ENCODE results near the gene CYBA. TPM values are rescaled to one million over a fixed set of nuclear protein-coding genes. Genes with fewer than 3 reads are reported as not detected.

The CYBA gene
- polyA plus RNA-seq, 4 donors = 89.6 to 180 (median 148) TPM

DNA sequence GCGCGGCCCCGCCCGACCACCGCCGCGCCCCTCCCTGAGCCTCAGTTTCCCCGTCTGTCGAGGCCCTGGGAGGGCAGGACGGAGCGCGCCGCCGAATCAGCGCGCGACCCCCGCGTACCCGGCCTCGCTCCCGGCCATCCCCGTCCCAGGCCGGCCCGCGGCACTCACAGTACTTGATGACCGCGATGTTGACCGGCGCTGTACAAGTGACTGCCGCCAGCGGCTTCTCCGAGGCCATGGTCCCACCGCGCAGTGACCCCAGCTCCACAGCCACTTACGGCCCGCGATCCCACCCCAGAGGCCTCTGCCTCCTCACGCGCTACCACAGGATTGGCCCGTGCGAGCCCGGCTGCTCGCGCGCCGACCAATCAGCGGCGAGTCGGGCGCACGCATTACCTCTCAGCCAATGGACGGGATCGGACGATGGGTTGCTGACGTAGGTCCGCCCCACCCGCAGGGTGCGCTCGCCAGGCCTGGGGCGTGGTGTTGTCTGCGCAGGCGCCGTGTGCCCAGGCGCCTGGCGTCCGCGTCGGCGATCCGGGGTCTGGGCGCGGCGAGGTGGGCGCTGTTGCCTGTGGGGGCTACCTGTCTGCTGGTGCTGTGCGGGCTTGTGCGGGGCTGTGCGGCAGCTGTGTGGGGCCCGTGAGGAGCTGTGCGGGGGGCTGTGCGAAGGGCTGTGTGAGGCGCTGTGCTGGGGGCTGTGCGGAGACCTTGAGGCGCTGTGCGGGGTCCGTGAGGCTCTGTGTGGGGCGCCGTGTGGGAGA is 12.2 kb upstream of the CYBA start, which contains the start of gene MVD:
MVD (minus strand) TSS at position 249 of the 764 bp plus-strand sequence; CDS start at position 238, 11 bp downstream.
- DNase-seq (ENCODE audit: low read depth in 4 of 4, low spot score in 2 of 4) = peak; percentile 89 to 95 (median 93)

- DNase-seq (ENCODE audit: low read depth in 4 of 4, low spot score in 2 of 4) = no peak
Measured at GRCh38 chr16:88662222-88662842, 11.5 kb upstream of the CYBA start.

DNA sequence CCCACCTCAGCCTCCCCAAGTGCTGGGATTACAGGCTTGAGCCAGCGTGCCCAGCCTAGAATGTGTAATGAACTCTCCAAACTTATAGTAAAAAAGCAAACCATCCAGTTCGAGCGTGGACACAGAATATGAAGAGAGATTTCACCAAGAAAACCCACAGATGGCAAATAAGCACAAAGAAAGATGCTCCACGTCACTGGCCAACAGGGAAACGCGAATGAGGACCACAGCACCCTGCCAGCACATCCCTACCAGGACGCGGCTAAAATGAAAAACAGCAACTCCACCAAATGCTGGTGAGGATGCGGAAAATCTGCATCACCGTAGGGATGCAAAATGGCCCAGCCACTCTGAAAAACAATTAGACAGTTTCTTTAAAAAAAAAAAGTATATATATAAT is 10.6 kb upstream of the CYBA start:
- DNase-seq (ENCODE audit: low read depth in 4 of 4, low spot score in 2 of 4) = no peak

DNA sequence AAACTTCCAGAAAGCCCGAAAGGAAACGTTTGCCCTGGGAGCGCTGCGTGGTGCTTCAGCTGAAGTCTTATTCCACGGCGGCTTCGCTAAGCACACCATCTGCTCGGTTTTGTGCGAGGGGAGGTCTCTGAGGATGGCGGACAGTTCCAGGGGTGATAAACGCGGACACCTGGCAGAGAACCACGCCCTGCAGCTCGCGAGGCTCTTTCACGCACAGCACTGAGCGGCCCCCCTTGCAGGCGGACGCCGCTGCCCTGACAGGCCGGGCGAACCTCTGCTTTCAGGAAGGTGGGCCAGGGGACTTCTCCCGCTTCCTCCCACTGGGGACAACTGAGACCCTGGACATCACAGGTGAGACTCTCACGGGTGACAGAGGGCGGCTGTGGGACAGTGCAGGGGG is 8.3 kb upstream of the CYBA start:
- DNase-seq (ENCODE audit: low read depth in 4 of 4, low spot score in 2 of 4) = no peak

DNA sequence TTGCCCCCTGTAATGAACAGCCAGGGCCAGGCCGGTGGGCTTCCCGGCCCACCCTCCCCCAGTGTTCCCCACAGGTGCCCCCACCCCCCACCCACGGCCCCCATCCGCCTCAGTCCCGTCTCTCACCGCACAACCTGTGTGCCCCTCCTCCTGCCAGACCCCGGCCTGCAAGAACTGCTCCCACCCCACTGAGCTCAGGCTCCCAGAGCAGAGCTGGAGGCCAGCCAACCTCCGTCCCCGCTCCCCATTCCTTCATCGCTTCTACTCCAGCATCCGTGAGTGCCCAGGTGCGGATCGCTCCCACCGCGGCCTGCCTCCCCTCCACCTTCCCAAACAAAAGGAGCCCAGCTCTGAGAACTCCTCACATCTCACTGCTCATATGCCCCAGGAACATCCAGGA is 7.9 kb upstream of the CYBA start:
- no peak for DNase-seq (ENCODE audit: low read depth in 4 of 4, low spot score in 2 of 4)

DNA sequence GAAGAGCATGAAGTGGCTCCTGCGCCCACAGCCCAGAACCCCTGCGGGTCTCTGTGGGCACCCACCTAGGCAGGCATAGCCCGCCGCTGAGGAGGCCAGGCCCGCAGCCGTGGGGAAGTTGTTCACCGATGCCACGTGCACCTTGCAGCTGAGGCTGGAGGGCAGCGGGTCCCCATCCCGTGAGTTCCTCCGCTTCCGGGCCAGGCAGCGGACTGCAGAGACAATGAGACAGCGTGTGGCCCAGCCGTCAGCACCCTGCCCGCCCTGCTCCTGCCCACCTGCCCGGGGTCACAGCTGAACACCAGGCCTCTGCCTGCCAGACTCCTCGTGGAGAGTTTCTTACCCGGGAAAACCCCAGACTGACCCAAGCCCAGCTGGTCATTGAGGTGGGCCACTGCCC is 6.5 kb upstream of the CYBA start:
- no peak for DNase-seq (ENCODE audit: low read depth in 4 of 4, low spot score in 2 of 4)

DNA sequence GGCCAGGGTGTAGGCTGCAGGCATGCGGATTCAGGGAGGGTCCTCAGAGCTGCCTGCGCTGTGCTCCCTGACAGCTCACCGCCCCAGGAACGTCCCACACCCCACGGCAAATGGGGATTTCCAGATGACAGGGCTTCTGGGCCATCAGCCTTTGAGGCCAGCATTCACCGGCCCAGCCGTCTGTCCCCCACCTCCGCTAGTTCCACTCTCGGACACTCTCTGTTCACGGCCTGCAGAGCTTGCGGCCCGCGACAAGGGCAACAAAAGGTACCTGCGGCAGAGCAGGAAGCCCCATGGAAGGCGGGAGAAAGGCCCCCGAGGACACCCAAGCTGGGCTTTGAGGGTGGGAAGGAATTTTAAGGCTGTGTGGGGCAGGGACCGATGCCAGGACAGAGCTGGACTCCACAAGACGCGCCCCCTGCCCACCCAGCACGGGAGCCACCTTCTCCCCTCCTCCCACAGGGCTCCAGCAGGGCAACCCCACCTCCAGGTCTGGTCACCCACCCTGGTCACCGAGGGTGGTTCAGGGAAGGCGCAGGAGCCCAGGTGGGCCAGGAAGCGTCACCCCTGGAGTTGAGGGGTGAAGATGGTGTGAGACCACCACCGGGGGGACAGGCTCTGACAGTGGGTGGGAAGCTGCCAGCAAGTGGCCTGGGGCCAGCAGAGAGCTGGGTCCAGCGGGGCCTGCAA is 5.6 kb upstream of the CYBA start:
- DNase-seq (ENCODE audit: low read depth in 4 of 4, low spot score in 2 of 4) = no peak

DNA sequence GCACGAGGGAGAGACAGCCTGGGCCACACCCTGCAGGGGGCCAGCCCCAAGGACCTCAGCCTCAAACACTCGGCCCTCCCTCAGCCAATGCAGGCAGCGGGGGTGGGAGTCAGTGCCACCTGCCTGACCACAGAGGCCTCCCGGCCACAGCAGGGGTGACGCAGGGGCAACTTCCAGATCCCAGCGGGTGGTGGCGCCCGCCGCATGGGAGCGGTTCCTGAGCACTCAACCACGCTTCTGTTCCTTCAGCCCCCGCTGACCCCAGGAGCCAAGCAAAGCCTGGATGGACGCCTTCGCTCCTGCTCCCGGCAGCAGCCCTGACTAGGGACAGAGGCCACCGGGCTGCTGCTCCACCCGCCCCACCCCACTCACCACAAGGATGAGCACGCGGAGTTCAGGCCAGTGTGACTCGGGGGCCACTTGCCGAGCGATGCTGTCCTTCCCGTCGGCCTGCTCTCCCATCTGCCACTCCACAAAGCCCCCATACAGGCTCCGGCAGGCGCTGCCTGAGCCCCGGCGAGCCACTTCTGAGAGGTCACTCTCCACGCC is 5.0 kb upstream of the CYBA start:
- DNase-seq (ENCODE audit: low read depth in 4 of 4, low spot score in 2 of 4) = no peak

DNA sequence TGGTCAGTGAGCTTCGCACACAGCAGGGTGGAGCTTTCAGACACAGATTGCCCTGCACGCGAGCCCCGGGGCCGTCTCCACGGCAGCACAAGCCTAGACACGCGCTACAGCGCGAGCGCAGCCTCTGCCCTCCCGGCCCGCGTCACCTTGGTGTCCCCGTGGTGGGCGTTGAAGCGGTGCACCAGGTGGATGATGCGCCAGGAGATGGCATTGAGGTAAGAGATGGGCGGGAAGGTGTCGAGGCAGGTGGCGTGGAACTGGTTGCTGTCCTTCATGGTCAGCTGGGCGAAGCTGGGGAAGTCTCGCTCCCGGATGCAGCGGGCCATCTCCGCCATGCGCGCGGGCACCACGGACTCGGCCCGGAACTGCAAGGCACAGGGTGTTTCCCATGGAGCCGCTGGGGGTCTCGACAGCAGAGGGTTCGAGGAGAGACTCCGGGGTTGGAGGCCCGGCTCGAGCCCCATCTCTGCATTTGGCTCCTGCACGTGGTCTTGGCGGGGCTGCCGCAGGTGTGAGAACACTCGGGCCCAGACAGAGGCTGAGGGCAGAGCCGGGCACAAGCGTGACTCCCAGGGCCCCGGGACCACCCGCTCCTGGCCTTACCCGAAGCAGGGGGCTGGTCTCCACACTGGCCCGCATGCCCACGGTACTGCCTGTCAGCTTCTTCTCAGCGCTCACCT is 4.3 kb upstream of the CYBA start:
- no peak for DNase-seq (ENCODE audit: low read depth in 4 of 4, low spot score in 2 of 4)

- no peak for DNase-seq (ENCODE audit: low read depth in 4 of 4, low spot score in 2 of 4)
Measured at GRCh38 chr16:88654363-88655052, 3.7 kb upstream of the CYBA start.

GRCh38 chr16:88653596-88654362 is 2.9 kb upstream of the CYBA start:
- no peak for DNase-seq (ENCODE audit: low read depth in 4 of 4, low spot score in 2 of 4)

DNA sequence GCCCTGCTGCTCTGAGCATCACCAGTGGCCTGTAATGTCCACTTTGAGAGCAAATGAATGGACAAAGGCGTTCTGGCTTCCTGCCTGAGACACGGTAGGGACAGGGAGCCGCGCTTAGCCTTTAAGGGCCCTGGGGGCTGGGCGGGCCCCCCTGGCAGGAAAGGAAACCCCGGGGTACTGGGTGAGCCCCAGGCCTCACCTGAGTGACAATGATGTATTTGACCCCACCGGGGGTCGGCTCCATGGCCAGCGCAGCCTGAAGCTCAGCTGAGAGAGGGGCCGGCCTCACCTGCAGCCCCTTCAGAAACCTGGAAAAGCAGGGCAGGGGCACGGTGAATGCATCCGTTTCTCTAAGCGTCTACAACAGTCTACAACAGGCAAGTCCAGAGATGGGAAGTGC is 2.2 kb upstream of the CYBA start:
- DNase-seq (ENCODE audit: low read depth in 4 of 4, low spot score in 2 of 4) = no peak

- no peak for DNase-seq (ENCODE audit: low read depth in 4 of 4, low spot score in 2 of 4)
Measured at GRCh38 chr16:88652762-88653063, 1.9 kb upstream of the CYBA start.

DNA sequence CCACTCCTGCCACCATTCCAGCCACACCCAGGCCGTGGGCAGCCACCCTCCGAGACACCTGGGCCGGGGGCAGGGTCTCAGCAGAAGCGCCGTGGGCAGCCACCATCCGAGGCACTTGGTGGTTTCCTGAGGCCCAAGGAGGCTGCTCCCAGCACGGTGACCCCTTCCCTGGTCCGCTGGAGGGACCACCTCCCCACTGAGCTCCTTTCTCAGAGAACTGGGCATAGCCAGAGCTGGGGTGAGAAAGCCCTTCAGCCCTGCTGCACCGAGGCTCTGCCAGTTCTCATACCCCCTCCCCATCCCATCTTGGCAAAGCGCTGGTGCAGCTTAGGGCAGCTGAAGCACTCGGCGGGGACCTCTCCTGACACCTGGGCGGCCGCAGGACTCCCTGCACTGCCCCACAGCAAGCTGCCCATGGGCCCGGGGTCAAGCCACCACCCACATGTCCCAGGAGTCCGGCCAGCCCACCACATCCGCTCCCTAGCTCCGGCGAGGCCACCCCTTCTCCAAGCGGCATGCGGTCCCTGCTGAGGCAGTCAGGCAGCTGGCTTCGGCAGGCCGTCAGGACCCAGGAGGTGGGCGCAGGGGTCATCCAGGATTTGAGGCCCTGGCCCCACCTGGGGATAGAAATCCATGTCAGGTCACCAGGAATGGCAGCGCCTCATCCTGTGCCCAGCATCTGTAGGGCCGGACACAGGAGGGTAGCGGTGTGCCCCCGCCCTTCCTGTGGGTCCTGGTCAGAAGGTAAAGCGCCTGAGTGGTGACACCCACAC is 1.3 kb upstream of the CYBA start:
- DNase-seq (ENCODE audit: low read depth in 4 of 4, low spot score in 2 of 4) = no peak

- peak in 1 of 4 donors; percentile 72 for DNase-seq (ENCODE audit: low read depth in 4 of 4, low spot score in 2 of 4)
Measured at GRCh38 chr16:88651276-88651988, 579 bp upstream of the CYBA start.

DNA sequence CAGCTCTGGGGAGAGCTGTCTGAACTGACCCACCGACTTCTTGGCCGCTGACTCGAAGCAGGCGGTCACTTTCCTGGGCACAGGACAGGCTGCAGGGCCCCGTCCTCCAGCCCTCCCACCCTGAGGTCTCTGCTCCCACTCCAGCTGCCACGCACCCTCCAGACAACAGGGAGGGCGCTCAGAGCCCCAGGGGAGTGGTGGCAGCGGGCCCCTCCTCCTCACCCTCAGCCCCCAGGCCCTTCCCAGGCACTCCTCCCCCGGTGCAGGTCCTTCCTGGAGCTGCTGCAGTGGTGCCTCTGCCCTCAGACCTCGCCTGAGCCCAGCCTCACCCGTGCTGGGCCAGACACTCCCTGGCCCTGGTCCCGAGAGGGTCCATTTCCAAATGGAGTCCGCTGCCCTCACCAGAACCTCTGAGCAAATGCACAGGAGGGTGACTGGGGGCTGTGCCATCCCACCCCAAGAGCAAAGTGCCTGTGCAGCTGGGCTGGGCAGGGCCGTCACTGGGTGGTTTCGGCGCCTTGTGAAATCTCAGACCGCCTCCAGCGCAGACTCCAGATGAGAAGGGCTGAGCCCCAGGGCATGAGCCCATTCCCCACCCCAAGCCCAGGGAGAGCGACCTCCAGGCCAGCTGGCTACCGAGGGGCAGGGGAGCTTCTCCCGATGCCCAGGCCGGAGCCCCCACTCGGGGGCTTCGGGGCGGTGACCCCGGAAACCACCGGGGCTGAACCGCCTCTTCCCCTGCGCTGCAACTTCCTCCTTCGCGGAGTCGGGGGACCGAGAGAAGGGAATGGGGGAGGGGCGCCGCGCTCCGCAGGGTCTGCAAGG is 717 bp downstream of the CYBA start:
- no peak for DNase-seq (ENCODE audit: low read depth in 4 of 4, low spot score in 2 of 4)

GRCh38 chr16:88649195-88649923 is 1.5 kb downstream of the CYBA start:
- no peak for DNase-seq (ENCODE audit: low read depth in 4 of 4, low spot score in 2 of 4)

Data from left renal cortex interstitium (tissue), 4 donors.